ENCODE measurements around the gene ADM. TPM values are rescaled to one million over a fixed set of nuclear protein-coding genes. Genes with fewer than 3 reads are reported as not detected.

ADM gene
- total RNA-seq, 1 donor from 2014 or later = 9.6 TPM

DNA sequence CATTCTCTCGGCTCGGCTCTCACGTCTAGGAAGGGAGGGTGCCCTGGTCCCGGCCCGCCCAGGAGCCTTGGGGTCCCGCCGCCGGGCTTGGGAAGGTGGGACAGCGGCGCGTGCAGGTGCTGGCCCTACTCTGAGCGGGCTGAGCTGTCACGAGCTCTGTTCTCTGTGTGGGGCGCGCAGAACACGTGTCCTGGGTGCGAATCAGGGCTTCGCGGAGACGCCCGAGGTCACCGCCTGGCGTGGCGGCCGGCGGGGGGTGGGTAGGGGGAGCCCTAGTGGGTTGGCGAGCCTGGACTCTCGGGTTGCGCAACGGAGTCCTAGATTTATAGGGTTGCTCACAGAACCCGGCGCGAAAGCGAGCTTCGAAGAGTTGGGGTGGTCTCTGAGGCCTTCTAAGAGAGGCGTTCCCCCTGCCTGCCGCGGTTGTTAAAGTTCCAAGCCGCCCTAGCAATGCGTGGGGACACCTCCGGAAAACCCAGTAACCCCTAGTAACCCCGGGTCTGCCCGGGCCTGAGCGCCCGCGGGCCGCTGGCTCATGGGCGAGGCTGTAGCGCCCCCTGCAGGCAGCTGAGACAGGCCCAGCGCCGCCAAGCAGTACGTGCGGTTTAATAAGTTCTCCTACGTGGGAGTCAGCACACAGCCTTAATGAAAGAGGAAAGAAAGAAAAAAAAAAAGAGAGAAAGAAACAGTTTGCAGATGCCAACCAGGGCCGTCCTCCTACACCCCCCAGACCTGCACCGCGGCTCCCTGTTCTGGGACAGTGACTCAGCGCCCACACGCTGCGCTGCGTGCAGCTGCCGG, 2.7 kb downstream of the ADM start:
- ATAC-seq (peak; percentile 64), DNase-seq (ENCODE audit: low spot score) (peak; percentile 90)

DNA sequence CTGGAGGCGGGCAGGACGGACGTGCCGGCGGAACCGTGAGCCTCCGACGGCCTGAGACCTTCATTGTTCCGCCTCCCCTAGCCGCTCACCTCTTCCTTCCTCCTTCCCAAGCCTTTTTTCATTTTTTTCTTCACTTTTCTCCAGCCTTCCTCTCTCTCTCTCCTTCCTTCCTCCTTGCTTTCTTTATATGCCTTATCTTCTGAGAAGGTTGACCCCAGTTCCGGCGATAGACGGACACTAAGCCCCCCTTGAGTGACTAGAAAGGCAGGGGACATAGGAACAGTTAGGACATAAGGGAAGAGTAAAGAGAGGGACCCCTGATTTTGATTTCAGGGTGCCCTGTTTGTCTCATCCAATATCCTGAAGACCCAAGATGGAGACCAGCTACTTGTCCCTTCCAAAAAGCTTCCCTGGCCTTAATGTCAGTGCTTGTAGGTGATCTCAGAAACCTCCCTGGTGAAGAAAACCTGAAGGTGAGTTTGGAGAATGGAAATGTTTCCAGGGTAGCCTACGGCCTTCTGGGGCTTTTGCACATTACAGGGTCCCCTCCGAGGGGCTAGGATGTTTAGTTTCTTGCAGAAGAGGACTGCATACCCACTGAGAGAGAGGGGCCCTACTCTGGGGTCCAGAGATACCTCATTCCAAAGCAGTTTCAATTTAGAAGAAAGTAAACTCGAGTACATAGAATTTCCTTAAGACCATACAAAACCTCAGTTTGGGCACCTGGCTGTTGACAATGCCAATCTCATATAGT, 3.5 kb downstream of the ADM start:
- no peak for DNase-seq (ENCODE audit: low spot score)
- ATAC-seq = no peak

DNA sequence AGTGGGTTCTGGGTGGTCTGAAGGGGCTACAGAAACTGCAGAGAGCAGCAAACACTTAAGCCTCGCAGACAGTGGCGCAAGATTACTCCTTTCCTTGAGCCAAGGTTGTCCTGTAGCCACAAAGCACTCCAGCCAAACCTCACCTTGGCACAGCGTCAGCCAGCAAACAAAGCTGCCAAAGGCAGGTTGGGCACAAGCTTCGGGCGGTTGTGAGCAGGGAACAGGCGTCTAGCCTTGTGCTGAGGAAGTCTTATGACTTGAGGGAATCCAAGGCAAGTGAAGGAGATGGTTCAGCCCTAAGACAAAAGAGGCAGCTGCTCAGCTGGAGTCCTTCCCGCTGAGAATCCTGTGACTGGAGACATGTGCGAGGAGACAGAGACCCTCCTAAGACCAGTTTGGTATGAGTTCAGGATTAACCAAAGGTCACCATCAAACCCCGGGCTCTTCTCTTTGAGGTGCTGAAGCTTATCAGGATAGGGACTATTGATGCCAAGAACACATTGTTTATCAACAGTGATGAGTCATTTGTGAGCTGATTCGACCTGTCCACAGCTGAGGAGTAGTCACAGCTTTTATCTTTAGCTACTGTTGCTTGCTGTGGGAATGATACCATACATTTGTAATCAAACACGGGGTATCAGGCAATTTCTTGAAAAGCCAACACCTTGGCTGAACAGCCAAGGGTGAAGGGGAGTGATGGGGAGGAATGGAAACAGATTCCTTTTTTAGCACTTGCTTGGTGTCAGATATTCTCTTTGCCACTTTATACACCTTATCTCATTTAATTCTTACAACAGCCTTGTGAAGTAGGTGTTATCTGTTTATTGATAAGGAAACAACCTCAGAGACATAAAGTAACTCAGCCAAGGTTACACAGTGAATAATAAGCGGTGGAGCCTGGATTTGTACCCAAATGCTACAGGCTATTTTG, 4.6 kb downstream of the ADM start:
- ATAC-seq (peak; percentile 18), DNase-seq (ENCODE audit: low spot score) (peak; percentile 88)

DNA sequence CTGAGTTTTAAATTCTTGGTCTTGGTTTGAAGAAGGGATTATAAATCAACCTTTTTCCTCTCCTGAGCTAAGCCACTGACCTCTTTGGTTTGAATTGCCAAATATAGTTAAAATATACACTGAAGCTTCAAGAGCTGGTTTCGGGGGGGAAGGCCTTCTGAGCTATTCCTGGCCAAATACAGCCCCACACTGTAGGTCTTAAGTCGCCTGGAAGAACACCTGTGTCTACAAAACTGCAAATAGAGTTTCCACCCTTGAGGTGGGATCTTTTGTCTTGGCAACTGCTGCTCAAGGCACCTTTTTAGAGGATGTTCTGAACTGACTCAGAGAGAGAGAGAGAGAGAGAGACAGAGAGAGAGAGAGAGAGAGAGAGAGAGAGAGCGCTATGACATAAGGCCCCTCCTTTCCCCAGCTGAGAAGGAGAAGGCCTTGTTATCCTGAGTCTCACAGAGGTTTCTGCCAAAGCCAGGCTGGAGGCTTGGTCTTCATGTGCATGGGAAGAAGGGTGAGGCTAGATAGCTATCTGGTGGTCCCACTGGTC, 5.5 kb downstream of the ADM start:
- DNase-seq (ENCODE audit: low spot score) (no peak), ATAC-seq (no peak)

DNA sequence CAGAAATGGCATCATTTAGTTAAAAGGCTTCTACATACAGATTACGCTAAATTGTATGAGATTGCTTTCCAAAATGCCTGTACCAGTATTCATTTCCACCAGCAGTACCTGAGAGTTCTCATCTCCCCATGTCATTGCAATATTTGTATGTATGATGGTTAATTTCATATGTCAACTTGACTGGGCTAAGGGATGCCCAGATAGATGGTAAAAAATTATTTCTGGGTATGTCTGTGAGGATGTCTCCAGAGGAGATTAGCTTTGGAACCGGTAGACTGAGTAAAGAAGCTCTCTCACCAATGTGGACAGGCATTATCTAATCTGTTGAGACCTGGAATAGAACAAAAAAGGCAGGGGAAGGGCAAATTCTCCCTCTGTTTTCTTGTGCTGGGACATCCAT, 6.9 kb downstream of the ADM start:
- no peak for ATAC-seq
- no peak for DNase-seq (ENCODE audit: low spot score)

DNA sequence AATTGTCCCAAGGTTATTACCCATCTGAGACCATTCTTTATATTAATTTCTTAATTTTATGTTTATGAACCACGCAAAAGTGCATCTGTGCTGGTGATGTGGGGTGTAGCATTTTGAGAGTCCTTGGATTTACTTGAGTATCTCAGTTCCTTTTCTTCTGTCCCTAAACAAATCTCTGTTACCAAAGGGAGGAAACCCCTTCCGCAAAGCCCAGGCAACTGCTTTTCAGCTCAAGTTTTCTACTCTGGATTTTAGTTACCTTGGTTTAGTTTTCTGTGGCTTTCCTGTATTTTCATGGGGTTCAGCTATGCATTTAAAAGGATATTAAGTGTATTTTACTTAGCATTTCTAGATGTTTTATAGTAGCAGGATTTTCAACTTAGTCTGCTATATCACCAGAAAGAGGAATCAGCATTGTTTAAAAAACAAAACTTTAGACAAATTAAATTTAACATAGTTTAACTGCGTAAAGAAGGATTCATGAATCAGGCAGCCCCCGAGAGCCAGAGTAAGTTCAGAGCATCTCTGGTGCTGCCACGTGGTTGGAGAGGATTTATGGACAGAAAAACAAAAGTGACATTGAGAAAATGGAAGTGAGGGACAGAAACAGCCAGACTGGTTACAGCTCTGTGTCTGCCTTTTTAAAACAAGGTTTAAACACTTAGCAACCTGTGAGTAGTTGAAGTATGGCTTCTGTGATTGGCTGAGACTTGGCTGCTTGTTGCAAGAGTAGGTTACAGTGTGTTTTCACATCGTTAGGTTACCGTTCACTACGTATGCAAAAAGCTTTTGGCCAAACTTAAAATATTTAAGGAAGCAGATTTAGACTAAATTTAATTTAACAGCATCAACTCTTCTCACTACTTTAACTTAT, 9.6 kb downstream of the ADM start:
- ATAC-seq = peak; percentile 63
- no peak for DNase-seq (ENCODE audit: low spot score)

DNA sequence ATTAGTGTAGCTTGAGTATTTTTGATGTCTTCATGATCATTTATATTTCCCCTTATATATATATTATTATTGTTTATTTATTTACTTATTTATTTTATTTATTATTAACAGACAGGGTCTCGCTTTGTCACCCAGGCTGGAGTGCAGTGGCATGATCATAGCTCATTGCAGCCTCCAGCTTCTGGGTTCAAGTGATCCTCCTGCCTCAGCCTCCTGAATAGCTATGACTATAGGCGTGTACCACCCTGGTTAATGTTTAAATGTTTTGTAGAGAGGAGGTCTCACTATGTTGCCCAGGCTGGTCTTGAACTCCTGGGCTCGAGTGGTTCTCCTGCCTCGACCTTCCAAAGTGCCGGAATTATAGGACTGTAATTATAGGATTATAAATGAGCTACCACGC, 10.2 kb downstream of the ADM start:
- DNase-seq (ENCODE audit: low spot score) = no peak
- ATAC-seq = no peak

DNA sequence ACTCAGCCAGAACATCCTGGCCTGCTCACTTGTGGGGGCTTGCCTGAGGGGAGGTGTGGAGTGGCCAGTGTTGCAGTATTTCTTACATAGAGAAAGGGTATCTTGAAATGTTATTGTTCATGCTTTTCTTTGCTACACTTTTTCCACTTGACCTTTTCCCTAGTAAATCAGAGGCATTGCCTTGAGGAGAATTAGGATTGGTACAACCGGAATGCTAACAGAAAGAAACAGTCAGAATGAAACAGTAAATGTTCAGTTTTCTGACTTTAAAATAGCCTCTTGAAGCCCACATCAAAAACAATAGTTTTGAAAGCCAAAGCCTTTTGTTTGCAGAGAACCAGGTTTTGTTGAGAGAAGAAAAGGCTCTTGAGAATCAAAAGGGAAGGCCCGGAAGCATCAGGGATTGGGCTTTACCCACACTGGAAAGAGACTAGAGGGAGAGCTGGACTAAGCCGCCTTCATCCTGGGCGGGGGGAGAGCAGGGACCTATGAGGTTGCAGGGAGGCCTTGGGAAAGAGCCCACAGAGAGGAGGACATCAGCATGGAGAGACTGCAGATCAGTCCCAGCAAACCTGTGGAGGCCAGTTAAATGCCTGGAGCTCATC, 12.4 kb downstream of the ADM start:
- ATAC-seq = no peak
- DNase-seq (ENCODE audit: low spot score) = no peak

DNA sequence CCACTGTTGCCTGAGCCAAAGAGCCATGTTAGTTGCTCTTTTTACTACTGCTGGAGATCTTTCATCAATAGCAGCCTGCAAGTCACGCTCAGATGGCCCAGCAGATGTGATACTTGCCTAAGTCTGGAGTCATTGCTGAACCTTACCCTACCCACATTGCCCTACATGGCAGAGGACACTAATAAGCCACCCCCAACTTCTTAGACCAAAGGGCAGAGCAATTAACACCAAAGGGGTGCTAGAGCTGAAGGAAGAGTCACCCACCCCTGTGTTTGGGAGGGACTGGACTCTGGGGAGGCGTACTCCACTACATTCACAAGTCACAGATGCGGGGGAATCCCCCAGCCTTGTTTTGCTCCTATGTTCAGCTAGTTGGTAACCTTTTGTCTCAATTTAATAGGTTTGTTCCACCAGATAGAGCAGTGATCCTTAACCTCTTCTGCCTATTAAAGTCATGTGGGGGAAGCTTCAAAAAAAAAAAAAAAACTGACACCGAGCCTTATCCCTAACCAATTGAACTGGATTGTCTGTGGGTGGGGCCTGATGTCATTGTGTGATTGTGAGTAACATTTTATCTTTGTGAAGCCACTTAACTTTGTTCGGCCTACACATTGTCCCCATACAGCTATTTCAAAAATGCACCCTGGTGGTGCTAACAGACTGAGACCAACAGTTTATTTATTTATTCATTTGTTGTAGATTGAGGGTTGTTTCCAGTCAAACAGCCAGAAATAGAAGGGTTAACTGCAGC, 13.1 kb downstream of the ADM start:
- DNase-seq (ENCODE audit: low spot score) = no peak
- ATAC-seq = no peak

DNA sequence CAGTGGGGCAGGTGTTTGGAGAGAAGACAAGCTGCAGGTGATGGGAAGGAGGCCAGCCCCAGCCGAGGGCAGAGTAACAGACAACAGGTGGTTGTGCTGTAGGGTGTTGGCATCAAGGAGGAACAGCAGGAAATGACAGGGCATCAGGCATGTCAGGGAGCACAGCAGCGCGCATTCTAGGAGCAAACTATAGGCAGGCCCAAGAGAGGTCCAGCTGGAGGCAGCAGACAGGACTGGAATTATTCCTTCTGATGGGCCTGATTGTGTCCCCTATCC, 13.6 kb downstream of the ADM start:
- DNase-seq (ENCODE audit: low spot score) (no peak), ATAC-seq (no peak)

DNA sequence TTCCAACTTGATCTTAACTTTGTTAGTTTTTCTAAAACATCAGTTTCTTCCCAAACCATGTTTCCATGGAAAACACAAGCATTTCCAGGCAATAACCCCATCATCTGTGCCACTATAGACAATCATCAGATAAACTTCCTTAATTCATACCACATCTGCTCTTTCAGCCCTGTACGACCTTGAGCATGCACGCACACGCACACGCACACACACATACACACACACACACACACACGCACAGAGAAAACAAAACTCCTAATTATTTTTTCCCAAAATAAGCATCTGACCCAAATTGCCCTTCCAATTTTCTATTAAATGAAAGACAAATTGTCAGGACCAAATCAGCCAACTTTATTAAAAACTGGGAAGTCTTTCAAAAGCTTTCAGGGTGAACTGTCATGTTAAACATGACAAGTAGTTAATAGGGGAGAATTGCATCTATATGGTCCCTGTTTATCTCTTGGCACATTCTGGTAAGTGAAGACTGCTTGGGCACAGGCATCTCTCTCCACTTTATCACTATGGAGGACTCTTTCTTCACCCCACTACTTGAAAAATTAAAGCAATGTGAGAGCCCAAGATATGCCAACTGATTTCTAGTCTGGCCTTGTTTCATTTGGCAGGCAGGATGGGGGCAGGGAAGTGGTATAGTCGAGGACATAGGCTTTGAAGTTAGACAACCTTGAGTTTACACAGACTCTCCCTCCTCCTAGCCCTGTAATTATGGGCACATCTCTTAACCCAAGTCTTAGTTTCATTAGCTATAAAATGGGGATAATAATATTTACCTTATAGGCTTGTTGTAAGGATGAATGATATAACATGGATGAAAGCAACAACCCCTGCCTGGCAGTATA, 15.1 kb downstream of the ADM start:
- ATAC-seq (no peak), DNase-seq (ENCODE audit: low spot score) (no peak)

DNA sequence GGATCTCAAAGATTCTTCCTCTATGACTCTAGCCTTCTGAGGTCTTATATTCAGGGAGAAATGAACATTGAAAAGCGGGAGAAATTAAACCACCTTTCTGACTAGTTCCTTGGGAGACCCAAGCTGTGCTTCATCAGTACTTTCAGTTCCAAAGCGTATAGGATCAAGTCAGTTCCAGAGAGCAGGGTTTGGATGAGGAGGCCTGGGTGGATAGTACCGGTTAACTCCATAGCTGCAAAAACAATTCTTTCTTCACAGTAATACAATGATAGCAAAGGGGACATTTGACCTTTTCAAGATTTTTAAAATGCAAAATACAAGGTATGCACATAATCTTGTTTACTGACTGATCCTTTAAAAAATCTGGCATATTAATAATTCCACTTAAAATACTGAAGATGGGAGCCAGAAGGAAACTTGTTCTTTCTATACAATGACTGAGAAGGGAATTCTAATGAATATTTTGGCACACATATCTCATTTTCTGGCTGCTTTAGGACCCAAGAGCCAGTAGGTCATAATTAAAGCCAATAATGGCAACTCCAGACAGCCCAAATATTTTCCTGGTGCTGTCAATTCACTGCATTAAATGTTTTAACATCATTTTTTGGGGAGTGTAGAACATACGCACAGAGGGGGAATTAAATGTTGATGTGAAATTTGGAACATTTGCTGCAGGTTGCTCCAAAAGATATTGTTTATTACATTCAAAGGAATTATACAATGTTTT, 16.0 kb downstream of the ADM start:
- DNase-seq (ENCODE audit: low spot score) (no peak), ATAC-seq (no peak)

DNA sequence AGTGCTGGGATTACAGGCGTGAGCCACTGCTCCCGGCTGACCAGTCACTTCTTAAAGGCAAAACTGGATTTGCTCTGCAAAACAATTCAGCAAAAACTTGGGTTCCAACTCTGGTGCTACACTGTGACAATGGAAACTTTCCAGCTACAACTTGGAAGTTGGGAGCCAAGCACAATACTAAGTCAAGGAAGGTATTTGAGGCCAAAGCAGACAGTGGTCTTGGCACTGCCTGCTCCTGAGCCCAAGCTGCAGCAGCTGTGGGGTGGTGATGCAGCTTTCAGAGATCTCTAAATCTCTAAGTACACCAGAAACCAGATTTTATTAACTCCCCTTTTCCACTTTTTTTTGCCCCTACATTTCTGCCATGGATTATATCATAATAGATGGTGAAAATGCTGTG, 17.5 kb downstream of the ADM start:
- DNase-seq (ENCODE audit: low spot score) (no peak), ATAC-seq (no peak)

DNA sequence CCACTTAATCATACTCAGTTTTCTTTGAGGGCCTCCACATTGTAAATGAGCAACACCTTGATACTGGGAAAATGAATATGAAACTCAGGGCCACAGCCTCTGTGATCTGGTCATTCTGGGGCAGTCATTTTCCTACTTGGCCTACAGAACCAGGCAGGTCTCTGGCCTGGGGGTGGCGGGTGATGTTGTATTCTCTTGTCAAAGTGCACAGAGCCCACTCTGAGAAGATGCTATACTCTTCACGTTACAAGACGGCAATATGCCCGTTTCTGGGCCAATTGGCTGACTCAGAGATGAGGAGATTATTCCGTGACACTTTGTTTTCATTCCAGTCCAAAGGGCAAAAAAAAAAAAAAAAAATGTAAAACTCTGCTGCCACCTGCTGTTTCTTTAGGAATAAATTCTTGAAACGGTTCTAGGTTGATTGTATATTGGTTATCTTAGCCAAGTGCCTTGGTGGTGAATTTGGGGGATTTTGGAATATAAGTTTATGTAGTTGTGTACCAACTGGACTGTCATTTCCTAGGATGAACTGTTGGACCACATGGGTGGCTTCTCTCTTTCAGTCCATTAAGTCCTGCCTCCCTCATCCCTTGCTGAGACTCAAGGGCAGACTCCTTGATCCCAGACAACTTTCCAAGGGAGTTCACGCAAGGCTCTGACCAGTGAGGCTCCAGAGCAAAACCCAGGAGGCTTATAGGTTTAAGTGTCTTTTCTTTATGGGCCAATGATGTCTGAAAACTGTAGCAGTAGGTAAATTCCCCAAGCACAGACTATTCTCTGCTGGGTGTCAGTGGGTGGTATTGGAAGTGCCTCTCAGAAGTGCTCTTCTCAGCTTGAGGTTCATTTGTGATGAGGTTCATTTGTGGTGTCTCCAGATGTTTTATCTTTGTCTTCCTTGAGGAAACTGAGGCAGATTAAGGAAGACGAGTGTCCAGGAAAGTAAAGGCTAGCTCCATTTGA, 18.2 kb downstream of the ADM start:
- ATAC-seq = peak; percentile 58
- peak; percentile 62 for DNase-seq (ENCODE audit: low spot score)

DNA sequence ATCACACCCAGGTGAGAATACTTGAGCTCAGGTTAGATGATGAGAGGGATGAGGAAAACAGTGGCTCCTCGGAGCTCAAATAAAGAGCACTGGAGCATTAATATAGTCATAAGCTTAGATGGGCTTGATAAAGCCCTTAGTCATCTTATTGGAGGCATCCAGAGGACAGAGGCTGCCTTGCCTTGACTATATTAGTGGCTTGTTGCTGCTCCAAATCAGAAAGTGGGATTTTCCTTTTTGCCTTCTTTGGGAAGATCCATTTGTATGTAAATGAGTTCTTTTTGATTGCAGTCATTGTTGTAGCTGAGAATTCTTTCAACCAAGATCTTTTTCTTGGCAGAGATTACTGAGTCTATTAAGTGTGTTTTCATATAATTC, 18.9 kb downstream of the ADM start:
- DNase-seq (ENCODE audit: low spot score) = no peak
- no peak for ATAC-seq

DNA sequence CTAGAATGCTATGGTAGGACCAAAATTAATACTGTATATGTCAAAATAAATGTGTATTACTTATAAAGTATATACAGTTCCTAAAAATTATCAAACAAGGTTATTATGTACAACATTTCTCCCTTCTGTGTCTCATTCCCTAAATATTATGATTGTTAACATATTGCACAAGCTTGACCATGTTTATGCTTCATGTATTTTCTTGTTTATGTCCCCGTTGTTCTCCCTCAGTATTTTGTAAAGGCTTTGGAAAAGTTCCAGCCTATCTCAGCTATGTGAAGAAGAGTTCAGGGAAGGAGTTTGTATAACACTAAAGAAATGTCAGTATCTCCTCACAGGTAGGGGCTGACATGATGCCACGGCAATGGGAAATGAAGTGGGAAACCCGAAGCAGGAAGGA, 19.6 kb downstream of the ADM start:
- ATAC-seq (no peak), DNase-seq (ENCODE audit: low spot score) (no peak)

Data from left lobe of liver (tissue), 2 donors.